Measurements from ENCODE around the gene DAP. TPM values are rescaled to one million over a fixed set of nuclear protein-coding genes. Genes with fewer than 3 reads are reported as not detected.

DAP gene
- total RNA-seq, 3 donors from 2014 or later = 60.8 to 63.8 (median 61.9) TPM

- intact Hi-C loops (cut with DNase I; ENCODE audit: low total_unique reads) = no loop called here
- H3K27ac ChIP-seq = no peak overlapping the region
- no peak for DNase-seq (ENCODE audit: low spot score in 2 of 2)
- H3K4me1 ChIP-seq = no peaks in the 10 kb centered on the region
- H3K36me3 ChIP-seq = no peaks in the 10 kb centered on the region
- H3K9me3 ChIP-seq = no peaks in the 10 kb centered on the region
- H3K27me3 ChIP-seq = no peaks in the 10 kb centered on the region
- H3K4me3 ChIP-seq = no peak overlapping the region
- TF ChIP-seq POLR2A (IDR thresholded peaks at IDR 0.05) = no peak
- no peak for TF ChIP-seq POLR2AphosphoS5 (IDR thresholded peaks at IDR 0.05)
- TF ChIP-seq, protein P1, sequence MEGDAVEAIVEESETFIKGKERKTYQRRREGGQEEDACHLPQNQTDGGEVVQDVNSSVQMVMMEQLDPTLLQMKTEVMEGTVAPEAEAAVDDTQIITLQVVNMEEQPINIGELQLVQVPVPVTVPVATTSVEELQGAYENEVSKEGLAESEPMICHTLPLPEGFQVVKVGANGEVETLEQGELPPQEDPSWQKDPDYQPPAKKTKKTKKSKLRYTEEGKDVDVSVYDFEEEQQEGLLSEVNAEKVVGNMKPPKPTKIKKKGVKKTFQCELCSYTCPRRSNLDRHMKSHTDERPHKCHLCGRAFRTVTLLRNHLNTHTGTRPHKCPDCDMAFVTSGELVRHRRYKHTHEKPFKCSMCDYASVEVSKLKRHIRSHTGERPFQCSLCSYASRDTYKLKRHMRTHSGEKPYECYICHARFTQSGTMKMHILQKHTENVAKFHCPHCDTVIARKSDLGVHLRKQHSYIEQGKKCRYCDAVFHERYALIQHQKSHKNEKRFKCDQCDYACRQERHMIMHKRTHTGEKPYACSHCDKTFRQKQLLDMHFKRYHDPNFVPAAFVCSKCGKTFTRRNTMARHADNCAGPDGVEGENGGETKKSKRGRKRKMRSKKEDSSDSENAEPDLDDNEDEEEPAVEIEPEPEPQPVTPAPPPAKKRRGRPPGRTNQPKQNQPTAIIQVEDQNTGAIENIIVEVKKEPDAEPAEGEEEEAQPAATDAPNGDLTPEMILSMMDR (IDR thresholded peaks at IDR 0.05) = no peak
These were observed 74.1 kb downstream of the DAP start for GRCh38 chr5:10686890-10687289.

GRCh38 chr5:10685115-10685521, 75.9 kb downstream of the DAP start:
- Histone ChIP-seq H3K4me3 (no peak overlapping the region), H3K27ac (no peak overlapping the region), H3K4me1 (no peaks in the 10 kb centered on the region), H3K9me3 (no peaks in the 10 kb centered on the region), H3K27me3 (no peaks in the 10 kb centered on the region), H3K36me3 (no peaks in the 10 kb centered on the region)
- intact Hi-C loops (cut with DNase I; ENCODE audit: low total_unique reads) = no loop called here
- TF ChIP-seq POLR2A (IDR thresholded peaks at IDR 0.05) (no peak), POLR2AphosphoS5 (IDR thresholded peaks at IDR 0.05) (no peak)
- TF ChIP-seq, protein P1 (IDR thresholded peaks at IDR 0.05) = no peak
- no peak for DNase-seq (ENCODE audit: low spot score in 2 of 2)

GRCh38 chr5:10684303-10685086, 76.5 kb downstream of the DAP start:
- Histone ChIP-seq H3K36me3 (no peaks in the 10 kb centered on the region), H3K27ac (no peak overlapping the region), H3K9me3 (no peaks in the 10 kb centered on the region), H3K27me3 (no peaks in the 10 kb centered on the region), H3K4me1 (no peaks in the 10 kb centered on the region), H3K4me3 (no peak overlapping the region)
- no peak for DNase-seq (ENCODE audit: low spot score in 2 of 2)
- TF ChIP-seq POLR2A (IDR thresholded peaks at IDR 0.05) = no peak
- TF ChIP-seq, protein P1 (IDR thresholded peaks at IDR 0.05) = no peak
- intact Hi-C loops (cut with DNase I; ENCODE audit: low total_unique reads) = no loop called here

- Histone ChIP-seq H3K4me3 (no peak overlapping the region), H3K36me3 (no peaks in the 10 kb centered on the region), H3K27ac (no peak overlapping the region), H3K9me3 (no peaks in the 10 kb centered on the region), H3K4me1 (no peaks in the 10 kb centered on the region), H3K27me3 (no peaks in the 10 kb centered on the region)
- TF ChIP-seq, protein P1 (IDR thresholded peaks at IDR 0.05) = no peak
- TF ChIP-seq POLR2AphosphoS5 (IDR thresholded peaks at IDR 0.05) (no peak), POLR2A (IDR thresholded peaks at IDR 0.05) (no peak)
- intact Hi-C loops (cut with DNase I; ENCODE audit: low total_unique reads) = no loop called here
- DNase-seq (ENCODE audit: low spot score in 2 of 2) = no peak
These were observed 78.1 kb downstream of the DAP start for GRCh38 chr5:10682801-10683525.
